ENCODE results near the gene WDR86. TPM values are rescaled to one million over a fixed set of nuclear protein-coding genes. Genes with fewer than 3 reads are reported as not detected.

WDR86 gene
- total RNA-seq, 6 experiments from 2014 or later, result 0.31 to 0.74 (median 0.44) TPM; not detected in 1

- no peaks in the 10 kb centered on the region for H3K27me3 ChIP-seq
- DNase-seq (no peak), ATAC-seq (no peak)
- H3K4me1 ChIP-seq, result peaks cover 0 to 11% (median 0%) of the 10 kb centered on the region in 4 donors
- H3K4me3 ChIP-seq, result no peak overlapping the region
- TF ChIP-seq POLR2A (IDR thresholded peaks at IDR 0.05) (no peak), CTCF (IDR thresholded peaks at IDR 0.05) (no peak)
- WGBS (ENCODE audit: insufficient coverage, low coverage, low lambda C conversion rate, missing lambda C conversion rate), result 76% methylated on average over 5 of the region's 9 CpGs
- intact Hi-C loops (cut with DNase I), result no loop called here
- H3K36me3 ChIP-seq, result peaks cover 0 to 28% (median 17%) of the 10 kb centered on the region in 4 donors
- no peak overlapping the region for H3K27ac ChIP-seq
- H3K9me3 ChIP-seq, result no peaks in the 10 kb centered on the region
Observed at GRCh38 chr7:151366166-151366879, 43.5 kb downstream of the WDR86 start.

- H3K27ac ChIP-seq, result no peak overlapping the region
- H3K36me3 ChIP-seq, result peaks cover 0 to 25% (median 14%) of the 10 kb centered on the region in 4 donors
- DNase-seq (no peak), ATAC-seq (no peak)
- WGBS (ENCODE audit: insufficient coverage, low coverage, low lambda C conversion rate, missing lambda C conversion rate), result 100% methylated on average over 1 of the region's 1 CpG
- no peaks in the 10 kb centered on the region for H3K9me3 ChIP-seq
- intact Hi-C loops (cut with DNase I), result no loop called here
- no peak for TF ChIP-seq POLR2A (IDR thresholded peaks at IDR 0.05)
- no peak for TF ChIP-seq CTCF (IDR thresholded peaks at IDR 0.05)
- no peaks in the 10 kb centered on the region for H3K27me3 ChIP-seq
- H3K4me3 ChIP-seq, result no peak overlapping the region
- H3K4me1 ChIP-seq, result peaks cover 0 to 8% (median 0%) of the 10 kb centered on the region in 4 donors
Observed at GRCh38 chr7:151363182-151363581, 46.7 kb downstream of the WDR86 start.

GRCh38 chr7:151361193-151361959 is 48.5 kb downstream of the WDR86 start:
- no peak overlapping the region for H3K27ac ChIP-seq
- intact Hi-C loops (cut with DNase I), result no loop called here
- H3K4me3 ChIP-seq, result no peak overlapping the region
- TF ChIP-seq CTCF (IDR thresholded peaks at IDR 0.05), result no peak
- TF ChIP-seq POLR2A (IDR thresholded peaks at IDR 0.05), result no peak
- H3K27me3 ChIP-seq, result no peaks in the 10 kb centered on the region
- peaks cover 0 to 42% (median 19%) of the 10 kb centered on the region in 4 donors for H3K36me3 ChIP-seq
- H3K9me3 ChIP-seq, result no peaks in the 10 kb centered on the region
- DNase-seq (no peak), ATAC-seq (peak in 1 of 4 donors; percentile 33)
- 86% methylated on average over 3 of the region's 3 CpGs for WGBS (ENCODE audit: insufficient coverage, low coverage, low lambda C conversion rate, missing lambda C conversion rate)
- peaks cover 0 to 7% (median 0%) of the 10 kb centered on the region in 4 donors for H3K4me1 ChIP-seq

GRCh38 chr7:151352512-151352911 is 57.3 kb downstream of the WDR86 start:
- WGBS (ENCODE audit: insufficient coverage, low coverage, low lambda C conversion rate, missing lambda C conversion rate), result 75% methylated on average over 5 of the region's 5 CpGs
- no peak for TF ChIP-seq CTCF (IDR thresholded peaks at IDR 0.05)
- TF ChIP-seq POLR2A (IDR thresholded peaks at IDR 0.05), result no peak
- ATAC-seq (no peak), DNase-seq (no peak)
- no peak overlapping the region for H3K4me3 ChIP-seq
- H3K4me1 ChIP-seq, result peaks cover 0 to 6% (median 2%) of the 10 kb centered on the region in 4 donors
- intact Hi-C loops (cut with DNase I), result loop anchor here (5.0 kb wide), 2 partner anchors 35 to 45 kb away; no protein-coding TSS in a partner anchor
- no peaks in the 10 kb centered on the region for H3K9me3 ChIP-seq
- no peak overlapping the region for H3K27ac ChIP-seq
- H3K36me3 ChIP-seq, result peaks cover 0 to 55% (median 27%) of the 10 kb centered on the region in 4 donors
- no peaks in the 10 kb centered on the region for H3K27me3 ChIP-seq
